ENCODE measurements around the gene CFAP45. TPM values are rescaled to one million over a fixed set of nuclear protein-coding genes. Genes with fewer than 3 reads are reported as not detected.

Gene CFAP45
- total RNA-seq, 4 donors from 2014 or later, result 0.48 to 0.95 TPM; not detected in 2

- 84 to 87% methylated on average over 4 of the region's 4 CpGs for WGBS, 2 donors
- H3K27me3 ChIP-seq, result peaks cover 0 to 27% (median 0%) of the 10 kb centered on the region in 4 donors
- H3K36me3 ChIP-seq, result no peaks in the 10 kb centered on the region
- no peak overlapping the region for H3K4me3 ChIP-seq
- no peaks in the 10 kb centered on the region for H3K9me3 ChIP-seq
- TF ChIP-seq POLR2A (IDR thresholded peaks at IDR 0.05) (no peak), CTCF (IDR thresholded peaks at IDR 0.05) (no peak)
- H3K27ac ChIP-seq, result no peak overlapping the region
- no peak for DNase-seq
- intact Hi-C loops (cut with DNase I), result no loop called here
- peaks cover 10 to 38% (median 16%) of the 10 kb centered on the region in 3 donors for H3K4me1 ChIP-seq
Measured at GRCh38 chr1:159873530-159874143, 26.3 kb downstream of the CFAP45 start.

- no peak overlapping the region for H3K27ac ChIP-seq
- H3K4me1 ChIP-seq, result peaks cover 17 to 46% (median 23%) of the 10 kb centered on the region in 3 donors
- TF ChIP-seq POLR2A (IDR thresholded peaks at IDR 0.05) (no peak), CTCF (IDR thresholded peaks at IDR 0.05) (no peak)
- intact Hi-C loops (cut with DNase I), result no loop called here
- WGBS, 2 donors, result 53 to 68% methylated on average over 3 to 14 of the region's 15 CpGs
- no peaks in the 10 kb centered on the region for H3K9me3 ChIP-seq
- H3K36me3 ChIP-seq, result no peaks in the 10 kb centered on the region
- peaks cover 0 to 27% (median 0%) of the 10 kb centered on the region in 4 donors for H3K27me3 ChIP-seq
- H3K4me3 ChIP-seq, result no peak overlapping the region
- no peak for DNase-seq
Measured at GRCh38 chr1:159872891-159873290, 27.1 kb downstream of the CFAP45 start.

- intact Hi-C loops (cut with DNase I), result no loop called here
- Histone ChIP-seq H3K4me3 (no peak overlapping the region), H3K9me3 (no peaks in the 10 kb centered on the region), H3K36me3 (no peaks in the 10 kb centered on the region), H3K27me3 (peaks cover 0 to 27% (median 0%) of the 10 kb centered on the region in 4 donors), H3K4me1 (peaks cover 26 to 68% (median 31%) of the 10 kb centered on the region in 3 donors), H3K27ac (no peak overlapping the region)
- TF ChIP-seq POLR2A (IDR thresholded peaks at IDR 0.05), result no peak
- 82 to 86% methylated on average over 5 of the region's 5 CpGs for WGBS, 2 donors
- no peak for DNase-seq
Measured at GRCh38 chr1:159870704-159871103, 29.3 kb downstream of the CFAP45 start.

- 38 to 43% methylated on average over 1 of the region's 1 CpG for WGBS, 2 donors
- no peak for DNase-seq
- intact Hi-C loops (cut with DNase I), result no loop called here
Measured at GRCh38 chr1:159869607-159870006, 30.4 kb downstream of the CFAP45 start.

GRCh38 chr1:159869173-159869572 lies 30.8 kb downstream of the CFAP45 start:
- no peaks in the 10 kb centered on the region for H3K36me3 ChIP-seq
- intact Hi-C loops (cut with DNase I), result no loop called here
- H3K27me3 ChIP-seq, result peaks cover 0 to 27% (median 0%) of the 10 kb centered on the region in 4 donors
- 0 to 23% methylated on average over 2 of the region's 4 CpGs for WGBS, 2 donors
- TF ChIP-seq POLR2A (IDR thresholded peaks at IDR 0.05) (no peak), CTCF (IDR thresholded peaks at IDR 0.05) (no peak)
- no peaks in the 10 kb centered on the region for H3K9me3 ChIP-seq
- H3K27ac ChIP-seq, result peak overlapping the region; percentile 44 to 85 (median 75)
- no peak overlapping the region for H3K4me3 ChIP-seq
- no peak for DNase-seq
- peaks cover 27 to 77% (median 31%) of the 10 kb centered on the region in 3 donors for H3K4me1 ChIP-seq

More at GRCh38 chr1:159869607-159870006, 30.4 kb downstream of the CFAP45 start:
- Histone ChIP-seq H3K9me3 (no peaks in the 10 kb centered on the region), H3K36me3 (no peaks in the 10 kb centered on the region), H3K4me3 (no peak overlapping the region), H3K27me3 (peaks cover 0 to 27% (median 0%) of the 10 kb centered on the region in 4 donors), H3K4me1 (peaks cover 27 to 77% (median 31%) of the 10 kb centered on the region in 3 donors), H3K27ac (peak overlapping the region in 3 of 4 donors; percentile 70 to 85 (median 80))
- TF ChIP-seq CTCF (IDR thresholded peaks at IDR 0.05) (no peak), POLR2A (IDR thresholded peaks at IDR 0.05) (no peak)
